ENCODE results near the gene TWSG1. TPM values are rescaled to one million over a fixed set of nuclear protein-coding genes. Genes with fewer than 3 reads are reported as not detected.

TWSG1 gene
- total and polyA plus RNA-seq, 11 donors, result 6.9 to 18.0 (median 13.3) TPM

DNA sequence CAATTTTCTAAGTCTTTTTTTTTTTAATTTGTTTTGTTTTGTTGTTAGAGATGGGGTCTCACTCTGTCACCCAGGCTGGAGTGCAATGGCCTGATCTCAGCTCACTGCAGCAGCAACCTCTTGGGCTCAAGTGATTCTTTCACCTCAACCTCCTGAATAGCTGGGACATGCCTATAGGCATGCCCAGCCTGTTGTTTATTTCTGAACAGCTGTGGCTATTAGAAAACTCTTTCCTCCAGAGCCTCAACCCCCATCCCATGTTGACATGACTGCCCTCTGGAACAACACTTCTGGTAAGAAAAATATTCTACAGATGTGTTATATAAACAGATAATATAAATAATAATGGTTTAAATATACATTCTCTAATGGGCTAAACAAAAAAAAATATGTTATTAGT, 44.4 kb upstream of the TWSG1 start:
- ATAC-seq (no peak), DNase-seq (no peak)
- no peaks in the 10 kb centered on the region for H3K27me3 ChIP-seq
- intact Hi-C loops (cut with DNase I), result no loop called here
- no peak for TF ChIP-seq POLR2A (IDR thresholded peaks at IDR 0.05)
- no peaks in the 10 kb centered on the region for H3K4me1 ChIP-seq
- H3K4me3 ChIP-seq, result no peak overlapping the region
- H3K27ac ChIP-seq, result no peak overlapping the region
- H3K9me3 ChIP-seq, result peaks cover 0 to 29% (median 12%) of the 10 kb centered on the region in 12 donors
- H3K36me3 ChIP-seq, result no peaks in the 10 kb centered on the region

DNA sequence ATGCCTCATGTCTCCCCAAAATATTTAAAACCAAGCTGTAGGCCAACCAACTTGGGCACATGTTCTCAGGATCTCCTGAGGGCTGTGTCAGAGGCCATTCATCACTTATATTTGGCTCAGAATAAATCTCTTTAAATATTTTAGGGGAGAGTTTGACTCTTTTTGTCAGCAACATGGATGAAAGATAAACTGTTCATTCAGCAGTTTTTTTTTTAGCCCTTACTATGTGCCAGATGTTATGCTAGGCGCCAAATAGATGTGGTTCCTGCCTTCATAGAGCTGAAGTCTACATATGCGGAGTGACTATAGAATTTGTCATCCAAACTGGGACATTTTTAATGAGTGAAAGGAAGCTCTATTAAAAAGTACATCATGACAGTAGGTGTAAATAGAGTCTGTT, 42.5 kb upstream of the TWSG1 start:
- peaks cover 0 to 36% (median 17%) of the 10 kb centered on the region in 12 donors for H3K9me3 ChIP-seq
- no peaks in the 10 kb centered on the region for H3K27me3 ChIP-seq
- DNase-seq (no peak), ATAC-seq (no peak)
- no peak for TF ChIP-seq POLR2A (IDR thresholded peaks at IDR 0.05)
- TF ChIP-seq, protein P1, sequence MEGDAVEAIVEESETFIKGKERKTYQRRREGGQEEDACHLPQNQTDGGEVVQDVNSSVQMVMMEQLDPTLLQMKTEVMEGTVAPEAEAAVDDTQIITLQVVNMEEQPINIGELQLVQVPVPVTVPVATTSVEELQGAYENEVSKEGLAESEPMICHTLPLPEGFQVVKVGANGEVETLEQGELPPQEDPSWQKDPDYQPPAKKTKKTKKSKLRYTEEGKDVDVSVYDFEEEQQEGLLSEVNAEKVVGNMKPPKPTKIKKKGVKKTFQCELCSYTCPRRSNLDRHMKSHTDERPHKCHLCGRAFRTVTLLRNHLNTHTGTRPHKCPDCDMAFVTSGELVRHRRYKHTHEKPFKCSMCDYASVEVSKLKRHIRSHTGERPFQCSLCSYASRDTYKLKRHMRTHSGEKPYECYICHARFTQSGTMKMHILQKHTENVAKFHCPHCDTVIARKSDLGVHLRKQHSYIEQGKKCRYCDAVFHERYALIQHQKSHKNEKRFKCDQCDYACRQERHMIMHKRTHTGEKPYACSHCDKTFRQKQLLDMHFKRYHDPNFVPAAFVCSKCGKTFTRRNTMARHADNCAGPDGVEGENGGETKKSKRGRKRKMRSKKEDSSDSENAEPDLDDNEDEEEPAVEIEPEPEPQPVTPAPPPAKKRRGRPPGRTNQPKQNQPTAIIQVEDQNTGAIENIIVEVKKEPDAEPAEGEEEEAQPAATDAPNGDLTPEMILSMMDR (IDR thresholded peaks at IDR 0.05), result no peak
- no peak overlapping the region for H3K4me3 ChIP-seq
- intact Hi-C loops (cut with DNase I), result no loop called here
- no peaks in the 10 kb centered on the region for H3K36me3 ChIP-seq
- no peaks in the 10 kb centered on the region for H3K4me1 ChIP-seq
- H3K27ac ChIP-seq, result no peak overlapping the region
- 96 to 98% (median 96%) methylated on average over 2 of the region's 2 CpGs for WGBS, 4 donors

- DNase-seq, result no peak
- Histone ChIP-seq H3K27me3 (no peaks in the 10 kb centered on the region), H3K4me1 (no peaks in the 10 kb centered on the region), H3K36me3 (no peaks in the 10 kb centered on the region), H3K27ac (no peak overlapping the region), H3K4me3 (no peak overlapping the region), H3K9me3 (peaks cover 0 to 36% (median 17%) of the 10 kb centered on the region in 12 donors)
- TF ChIP-seq, protein P1 (IDR thresholded peaks at IDR 0.05), result no peak
- no peak for TF ChIP-seq POLR2A (IDR thresholded peaks at IDR 0.05)
- WGBS, 4 donors, result 71 to 89% (median 85%) methylated on average over 1 of the region's 1 CpG
- no peak for ATAC-seq
- intact Hi-C loops (cut with DNase I), result no loop called here
These were observed 40.6 kb upstream of the TWSG1 start for GRCh38 chr18:9293948-9294347.

- TF ChIP-seq, protein P1 (IDR thresholded peaks at IDR 0.05), result no peak
- no peak for TF ChIP-seq POLR2A (IDR thresholded peaks at IDR 0.05)
- 91 to 97% (median 96%) methylated on average over 6 to 15 of the region's 15 CpGs for WGBS, 4 donors
- Histone ChIP-seq H3K27ac (no peak overlapping the region), H3K4me3 (no peak overlapping the region), H3K9me3 (peaks cover 0 to 33% (median 17%) of the 10 kb centered on the region in 12 donors), H3K36me3 (no peaks in the 10 kb centered on the region), H3K27me3 (no peaks in the 10 kb centered on the region), H3K4me1 (no peaks in the 10 kb centered on the region)
- intact Hi-C loops (cut with DNase I), result no loop called here
- ATAC-seq (no peak), DNase-seq (no peak)
These were observed 38.2 kb upstream of the TWSG1 start for GRCh38 chr18:9296233-9297006.

DNA sequence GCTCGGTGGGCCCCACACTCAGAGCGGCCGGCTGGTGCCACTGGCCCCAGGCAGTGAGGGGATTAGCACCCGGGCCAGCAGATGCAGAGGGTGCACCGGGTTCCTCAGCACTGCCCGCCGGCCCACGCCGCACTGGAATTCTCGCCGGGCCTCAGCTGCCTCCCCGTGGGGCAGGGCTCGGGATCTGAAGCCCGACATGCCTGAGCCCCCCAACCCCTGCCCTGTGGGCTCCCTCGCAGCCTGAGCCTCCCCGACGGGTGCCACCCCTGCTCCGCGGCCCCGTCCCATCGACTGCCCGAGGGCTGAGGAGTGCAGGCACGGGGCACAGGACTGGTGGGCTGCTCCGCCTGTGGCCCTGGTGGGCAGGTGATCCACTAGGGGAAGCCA, 37.6 kb upstream of the TWSG1 start:
- H3K4me1 ChIP-seq, result no peaks in the 10 kb centered on the region
- WGBS, 4 donors, result 93 to 98% (median 96%) methylated on average over 8 to 24 of the region's 24 CpGs
- TF ChIP-seq, protein P1 (IDR thresholded peaks at IDR 0.05), result no peak
- no peak for TF ChIP-seq POLR2A (IDR thresholded peaks at IDR 0.05)
- no peak overlapping the region for H3K4me3 ChIP-seq
- H3K36me3 ChIP-seq, result no peaks in the 10 kb centered on the region
- intact Hi-C loops (cut with DNase I), result no loop called here
- DNase-seq, result no peak
- ATAC-seq, result no peak
- H3K27me3 ChIP-seq, result no peaks in the 10 kb centered on the region
- no peak overlapping the region for H3K27ac ChIP-seq
- H3K9me3 ChIP-seq, result peaks cover 0 to 38% (median 17%) of the 10 kb centered on the region in 12 donors

Measured in heart left ventricle (tissue), 16 donors.